GM18951 (cell line): ENCODE data around the gene HS3ST1.

Source experiments
- POLR2A ChIP-seq: IDR thresholded peaks from 4 replicates; pipeline ENCODE4 v1.6.1; 2011; ENCODE audit warnings: mild to moderate bottlenecking; ENCODE audit not compliant: insufficient read length, insufficient read depth; ENCODE audit errors: extremely low read depth
- in situ Hi-C: fragments of 300-500 bp; cut with MboI; formaldehyde crosslinking; loops from one replicate; pipeline ENCODE4 v1.12.0; 2022; ENCODE audit warnings: low sequenced_read_pairs, mixed read lengths, inconsistent platforms; ENCODE audit not compliant: unreplicated experiment

HS3ST1 gene

GRCh38 chr4:11428231-11428898, at the start of gene HS3ST1:
HS3ST1 (minus strand) TSS chr4:11428894; CDS start chr4:11400005, 28,889 bp downstream.
- in situ Hi-C loops: loop anchor here (25.0 kb wide), 1 partner anchor 1266 kb away; no protein-coding TSS in a partner anchor
- TF ChIP-seq POLR2A: no peak

GRCh38 chr4:11475871-11476270, 47.2 kb upstream of the HS3ST1 start:
- TF ChIP-seq POLR2A: no peak

GRCh38 chr4:11474146-11474545, 45.5 kb upstream of the HS3ST1 start:
- in situ Hi-C loops: no loop called here
- TF ChIP-seq POLR2A: no peak

More at GRCh38 chr4:11475871-11476270, 47.2 kb upstream of the HS3ST1 start:
- in situ Hi-C loops: no loop called here

- no peak for TF ChIP-seq POLR2A
- in situ Hi-C loops: no loop called here
Observed at GRCh38 chr4:11472535-11472934, 43.8 kb upstream of the HS3ST1 start.

GRCh38 chr4:11471618-11472017, 42.9 kb upstream of the HS3ST1 start:
- in situ Hi-C loops: no loop called here

GRCh38 chr4:11471046-11471441, 42.4 kb upstream of the HS3ST1 start:
- in situ Hi-C loops: no loop called here
- no peak for TF ChIP-seq POLR2A

More at GRCh38 chr4:11471618-11472017, 42.9 kb upstream of the HS3ST1 start:
- no peak for TF ChIP-seq POLR2A

GRCh38 chr4:11470438-11471045, 41.8 kb upstream of the HS3ST1 start:
- in situ Hi-C loops: no loop called here
- TF ChIP-seq POLR2A: no peak

- TF ChIP-seq POLR2A: no peak
- in situ Hi-C loops: no loop called here
Observed at GRCh38 chr4:11469650-11470437, 41.1 kb upstream of the HS3ST1 start.

- in situ Hi-C loops: no loop called here
Observed at GRCh38 chr4:11468901-11469300, 40.2 kb upstream of the HS3ST1 start.

GRCh38 chr4:11467931-11468330, 39.2 kb upstream of the HS3ST1 start:
- in situ Hi-C loops: no loop called here
- TF ChIP-seq POLR2A: no peak

More at GRCh38 chr4:11468901-11469300, 40.2 kb upstream of the HS3ST1 start:
- no peak for TF ChIP-seq POLR2A

- in situ Hi-C loops: no loop called here
- no peak for TF ChIP-seq POLR2A
Observed at GRCh38 chr4:11463707-11464106, 35.0 kb upstream of the HS3ST1 start.

- TF ChIP-seq POLR2A: no peak
- in situ Hi-C loops: no loop called here
Observed at GRCh38 chr4:11456401-11456800, 27.7 kb upstream of the HS3ST1 start.

GRCh38 chr4:11455201-11455835, 26.6 kb upstream of the HS3ST1 start:
- in situ Hi-C loops: no loop called here

GRCh38 chr4:11451716-11452115, 23.0 kb upstream of the HS3ST1 start:
- in situ Hi-C loops: no loop called here
- TF ChIP-seq POLR2A: no peak

More at GRCh38 chr4:11455201-11455835, 26.6 kb upstream of the HS3ST1 start:
- TF ChIP-seq POLR2A: no peak
